NCI-H226 (cell line): ENCODE measurements around the gene ADAMTS9.

ENCODE experiments used
- DNase-seq: peaks from one replicate; pipeline ENCODE4 v3.0.0-alpha.2; 2015

ADAMTS9 gene

DNA sequence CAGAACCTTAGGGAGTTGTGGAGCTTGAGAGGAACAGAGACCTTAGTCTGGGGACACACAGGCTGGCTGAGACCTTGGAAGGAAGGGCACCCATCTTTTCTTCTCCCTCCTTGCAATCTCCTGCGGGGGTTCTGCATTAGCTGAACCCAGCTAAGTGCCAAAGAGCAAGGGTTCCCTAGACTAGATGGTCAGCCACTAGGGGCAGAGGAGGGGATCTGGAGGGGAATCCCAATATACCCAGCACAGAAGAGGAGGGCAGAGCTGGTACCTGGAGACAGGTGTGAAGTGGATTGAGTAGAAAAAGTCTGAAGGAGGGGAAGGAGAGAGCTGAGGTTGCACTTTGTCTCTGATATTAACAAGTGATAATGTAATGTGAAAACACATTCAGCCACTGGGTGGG lies 212.8 kb downstream of the ADAMTS9 start:
- DNase-seq, result no peak

DNA sequence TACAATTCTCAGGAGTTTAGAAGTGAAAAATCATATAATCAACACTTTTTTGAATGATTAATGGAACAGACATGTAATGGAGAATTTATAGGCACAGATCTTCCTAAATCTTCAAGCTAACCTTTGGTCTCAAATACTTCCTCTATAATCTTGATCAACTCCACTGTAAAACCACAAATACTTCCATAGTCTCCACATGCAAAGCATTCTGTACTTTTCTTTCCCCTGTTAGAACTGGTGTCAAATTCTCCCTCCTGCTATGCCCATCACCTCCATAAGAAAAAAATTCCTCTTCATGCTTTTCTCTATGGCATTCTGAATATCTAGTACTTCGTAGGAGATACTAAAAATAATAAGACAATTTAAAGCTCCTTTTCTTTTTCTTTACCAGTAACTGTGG lies 214.3 kb downstream of the ADAMTS9 start:
- DNase-seq, result no peak

- no peak for DNase-seq
These were observed 217.4 kb downstream of the ADAMTS9 start for GRCh38 chr3:64470436-64470835.

- DNase-seq, result no peak
These were observed 220.4 kb downstream of the ADAMTS9 start for GRCh38 chr3:64467255-64467944.
